Bronchial smooth muscle cell (primary cell): ENCODE results near the gene ZNF576. TPM values are rescaled to one million over a fixed set of nuclear protein-coding genes. Genes with fewer than 3 reads are reported as not detected.

Experiments
- total RNA-seq: library from RNA; depleted of rRNA; stranded (reverse); fragments of >200 nt; gene quantifications from 2 replicates; pipeline ENCODE4 v1.2.1, GENCODE V29; 2014

ZNF576 gene
- 8.2 and 8.8 TPM in 2 replicates for total RNA-seq

GRCh38 chr19:43595999-43596841, at the start of gene ZNF576, which contains the start of gene IRGQ:
Gene ZNF576 (plus strand): TSS chr19:43596595. CDS start chr19:43597109, 514 bp downstream.
Gene IRGQ (minus strand): TSS chr19:43596134. CDS start chr19:43595338, 796 bp downstream.

GRCh38 chr19:43575156-43575950, 21.0 kb upstream of the ZNF576 start, which contains the start of the genes PINLYP and XRCC1:
Gene PINLYP (plus strand): TSS chr19:43575801. CDS start chr19:43577192, 1,391 bp downstream.
Gene XRCC1 (minus strand): TSS chr19:43575527. CDS start chr19:43575458, 69 bp downstream.

GRCh38 chr19:43611788-43612187, 15.4 kb downstream of the ZNF576 start, which contains the start of gene SRRM5:
Gene SRRM5 (plus strand): TSS chr19:43612088. CDS start chr19:43612122, 34 bp downstream.

GRCh38 chr19:43619262-43620060, 23.1 kb downstream of the ZNF576 start, which contains the start of gene ZNF428:
Gene ZNF428 (minus strand): TSS chr19:43619629. CDS start chr19:43614304, 5,325 bp downstream.

GRCh38 chr19:43639519-43640423, 43.4 kb downstream of the ZNF576 start, which contains the start of gene CADM4:
Gene CADM4 (minus strand): TSS chr19:43639850. CDS start chr19:43639790, 60 bp downstream.

Other genes with a start within 250 kb of the ZNF576 start
- 0.16 TPM in 1 of 2 replicates, not detected in the other for gene CD177, start 242.9 kb upstream of the ZNF576 start, total RNA-seq
- not detected in 2 replicates for gene TEX101, start 181.7 kb upstream of the ZNF576 start, total RNA-seq
- gene LYPD3, start 131.0 kb upstream of the ZNF576 start, total RNA-seq, result 0.17 and 1.1 TPM in 2 replicates
- gene PHLDB3, start 91.8 kb upstream of the ZNF576 start, total RNA-seq, result 18.4 and 41.0 TPM in 2 replicates
- gene ETHE1, start 69.4 kb upstream of the ZNF576 start, total RNA-seq, result 93.0 and 131 TPM in 2 replicates
- 0.16 and 0.60 TPM in 2 replicates for gene ZNF575, start 63.4 kb upstream of the ZNF576 start, total RNA-seq
- 10.5 and 17.8 TPM in 2 replicates for gene XRCC1, start 21.1 kb upstream of the ZNF576 start, total RNA-seq
- gene PINLYP, start 20.8 kb upstream of the ZNF576 start, total RNA-seq, result 3.8 and 6.3 TPM in 2 replicates
- 12.9 and 14.2 TPM in 2 replicates for gene IRGQ, start 461 bp upstream of the ZNF576 start, total RNA-seq
- not detected in 2 replicates for gene SRRM5, start 15.5 kb downstream of the ZNF576 start, total RNA-seq
- 40.5 and 44.7 TPM in 2 replicates for gene ZNF428, start 23.0 kb downstream of the ZNF576 start, total RNA-seq
- 1.4 and 1.7 TPM in 2 replicates for gene CADM4, start 43.3 kb downstream of the ZNF576 start, total RNA-seq
- gene PLAUR, start 73.6 kb downstream of the ZNF576 start, total RNA-seq, result 43.1 and 51.4 TPM in 2 replicates
- gene IRGC, start 119.5 kb downstream of the ZNF576 start, total RNA-seq, result not detected in 2 replicates
- 4.3 and 8.8 TPM in 2 replicates for gene SMG9, start 158.4 kb downstream of the ZNF576 start, total RNA-seq
- 0.77 and 3.3 TPM in 2 replicates for gene KCNN4, start 184.4 kb downstream of the ZNF576 start, total RNA-seq
- gene LYPD5, start 205.9 kb downstream of the ZNF576 start, total RNA-seq, result 0.95 and 1.9 TPM in 2 replicates
- gene ZNF283, start 230.7 kb downstream of the ZNF576 start, total RNA-seq, result 9.7 and 14.8 TPM in 2 replicates